AG09309 (cell line): ENCODE data around the gene BIK.

Experiments
- DNase-seq: peaks from one replicate; pipeline ENCODE4 v3.0.0-alpha.2; 2010; ENCODE audit warnings: low read depth
- H3K4me3 ChIP-seq: 2 replicates; pipeline ENCODE4 v1.5.1; 2011; ENCODE audit warnings: mild to moderate bottlenecking, low read depth, low read length, moderate library complexity; ENCODE audit not compliant: control insufficient read depth
- CTCF ChIP-seq: IDR thresholded peaks from 2 replicates; pipeline ENCODE4 v1.5.1; 2011; ENCODE audit warnings: mild to moderate bottlenecking, low read depth, low read length, inconsistent platforms; ENCODE audit not compliant: insufficient read depth, control insufficient read depth; ENCODE audit errors: missing control alignments

The BIK gene

GRCh38 chr22:43172191-43172590 lies 61.6 kb downstream of the BIK start:
- TF ChIP-seq CTCF: no peak
- no peak for DNase-seq
- no peak overlapping the region for H3K4me3 ChIP-seq

- TF ChIP-seq CTCF: no peak
- H3K4me3 ChIP-seq: no peak overlapping the region
- no peak for DNase-seq
Observed at GRCh38 chr22:43173566-43173965, 63.0 kb downstream of the BIK start.

GRCh38 chr22:43173976-43174720 lies 63.6 kb downstream of the BIK start:
- TF ChIP-seq CTCF: no peak
- H3K4me3 ChIP-seq: no peak overlapping the region
- no peak for DNase-seq

GRCh38 chr22:43174941-43175531 lies 64.5 kb downstream of the BIK start:
- no peak overlapping the region for H3K4me3 ChIP-seq
- TF ChIP-seq CTCF: no peak
- DNase-seq: no peak

- no peak overlapping the region for H3K4me3 ChIP-seq
- no peak for DNase-seq
- no peak for TF ChIP-seq CTCF
Observed at GRCh38 chr22:43176090-43176489, 65.5 kb downstream of the BIK start.

- H3K4me3 ChIP-seq: no peak overlapping the region
- DNase-seq: no peak
- no peak for TF ChIP-seq CTCF
Observed at GRCh38 chr22:43177479-43177878, 66.9 kb downstream of the BIK start.
